SH-SY5Y (cell line): Measurements from ENCODE around the gene ARL9.

ENCODE experiments used
- GATA2 ChIP-seq: IDR thresholded peaks from 2 replicates; pipeline ENCODE4 v1.6.1; 2011; ENCODE audit warnings: mild to moderate bottlenecking, low read depth, low read length
- GATA3 ChIP-seq: IDR thresholded peaks from 2 replicates; pipeline ENCODE4 v1.6.1; 2011; ENCODE audit warnings: low read depth, mild to moderate bottlenecking, low read length, moderate library complexity

- TF ChIP-seq GATA2 (no peak), GATA3 (no peak)
Measured at GRCh38 chr4:56511098-56511497, 5.5 kb downstream of the ARL9 start.
